ENCODE results near the gene NAIF1. TPM values are rescaled to one million over a fixed set of nuclear protein-coding genes. Genes with fewer than 3 reads are reported as not detected.

The NAIF1 gene
- polyA plus RNA-seq, 2 of the 4 experiments (the other 2 are of a cell fraction): 6.0 to 7.5 TPM

GRCh38 chr9:128027705-128028104 lies 39.4 kb downstream of the NAIF1 start (continued):
- no peak for TF ChIP-seq CTCF (IDR thresholded peaks at IDR 0.05)
- no peak for TF ChIP-seq SREBF2 (IDR thresholded peaks at IDR 0.05)
- TF ChIP-seq HOXA7 (CRISPR knock-in tag; IDR thresholded peaks at IDR 0.05): no peak
- TF ChIP-seq ELK1 (IDR thresholded peaks at IDR 0.05; ENCODE audit: low read depth, low read length): no peak
- TF ChIP-seq HDAC2 (IDR thresholded peaks at IDR 0.05): no peak
- TF ChIP-seq MAZ (IDR thresholded peaks at IDR 0.05; ENCODE audit: borderline replicate concordance, low read depth, low read length): no peak

- DNase-seq (ENCODE audit: low read depth in 1 of 2, low spot score in 1 of 2) (peak in 1 of 2 experiments; percentile 42), FAIRE-seq (no peak), ATAC-seq (peak; percentile 59 to 63)
- Histone ChIP-seq H3K4me3 (no peak overlapping the region), H3K4me2 (no peak overlapping the region), H3K4me1 (peaks cover 21% of the 10 kb centered on the region), H3K27ac (peak overlapping the region; percentile 47 to 77; a peak in 5 of 6 replicates), H3K9me3 (no peaks in the 10 kb centered on the region)
- 64% methylated on average over 11 of the region's 11 CpGs for WGBS (ENCODE audit: missing lambda C conversion rate)
- CTCF ChIA-PET: interaction anchor here (0.9 to 29.7 kb wide), 11 partner anchors 6 to 91 kb away, joined by 3 to 827 read pairs (median 5); partner anchors contain the start of genes DPM2, EEIG1 and PIP5KL1
- TF ChIP-seq MYC (IDR thresholded peaks at IDR 0.05; ENCODE audit: borderline replicate concordance, low read length) (no peak), KDM1A (IDR thresholded peaks at IDR 0.05; ENCODE audit: low read depth) (0 out of 2 replicates have a peak, but pooled peaks have one; percentile 9), KDM5A (IDR thresholded peaks at IDR 0.05) (no peak), RCOR1 (IDR thresholded peaks at IDR 0.05; ENCODE audit: low read depth, low read length) (no peak), JUN (IDR thresholded peaks at IDR 0.05) (no peak), HOXB13 (CRISPR knock-in tag; IDR thresholded peaks at IDR 0.05; ENCODE audit: low read depth) (no peak), HEYL (CRISPR knock-in tag; IDR thresholded peaks at IDR 0.05) (no peak), ZFP36 (IDR thresholded peaks at IDR 0.05; ENCODE audit: borderline replicate concordance, partially characterized antibody) (peak; percentile 46), TFCP2L1 (CRISPR knock-in tag; IDR thresholded peaks at IDR 0.05) (no peak), ESRRA (IDR thresholded peaks at IDR 0.05; ENCODE audit: borderline replicate concordance, low read length) (no peak), GATA3 (IDR thresholded peaks at IDR 0.05; ENCODE audit: borderline replicate concordance) (no peak), POLR2A (IDR thresholded peaks at IDR 0.05; ENCODE audit: low read length) (no peak), EHMT2 (IDR thresholded peaks at IDR 0.05; ENCODE audit: low read depth) (no peak), E2F6 (IDR thresholded peaks at IDR 0.05; ENCODE audit: borderline replicate concordance, low read depth) (no peak)
- POLR2A ChIA-PET: no interaction called here
Observed at GRCh38 chr9:128026773-128027541, 40.2 kb downstream of the NAIF1 start.

- H3K9me3 ChIP-seq: no peaks in the 10 kb centered on the region
- FAIRE-seq (no peak), ATAC-seq (no peak; a peak in 1 of 6 replicates), DNase-seq (ENCODE audit: low read depth in 1 of 2, low spot score in 1 of 2) (no peak)
- peak overlapping the region; percentile 47 to 77; a peak in 5 of 6 replicates for H3K27ac ChIP-seq
- no peak overlapping the region for H3K4me2 ChIP-seq
- peaks cover 23% of the 10 kb centered on the region for H3K4me1 ChIP-seq
- ChIA-PET CTCF (interaction anchor here (0.8 to 29.7 kb wide), 9 partner anchors 6 to 92 kb away, joined by 3 to 827 read pairs (median 5); partner anchors contain the start of genes DPM2 and PIP5KL1), POLR2A (no interaction called here)
- 84% methylated on average over 12 of the region's 12 CpGs for WGBS (ENCODE audit: missing lambda C conversion rate)
- TF ChIP-seq CTCF (IDR thresholded peaks at IDR 0.05) (no peak), RCOR1 (IDR thresholded peaks at IDR 0.05; ENCODE audit: low read depth, low read length) (no peak), CBX2 (IDR thresholded peaks at IDR 0.05; ENCODE audit: borderline replicate concordance, low read depth) (no peak), EP300 (IDR thresholded peaks at IDR 0.05) (no peak), ZNF302 (CRISPR knock-in tag; IDR thresholded peaks at IDR 0.05) (no peak), KDM1A (IDR thresholded peaks at IDR 0.05; ENCODE audit: low read depth) (0 out of 2 replicates have a peak, but pooled peaks have one; percentile 12), ELK1 (IDR thresholded peaks at IDR 0.05; ENCODE audit: low read depth, low read length) (no peak), ZFP36 (IDR thresholded peaks at IDR 0.05; ENCODE audit: borderline replicate concordance, partially characterized antibody) (peak; percentile 67), MYC (IDR thresholded peaks at IDR 0.05; ENCODE audit: borderline replicate concordance, low read length) (no peak), RARB (CRISPR knock-in tag; IDR thresholded peaks at IDR 0.05) (no peak), MAX (IDR thresholded peaks at IDR 0.05) (no peak), EHMT2 (IDR thresholded peaks at IDR 0.05; ENCODE audit: low read depth) (no peak), ZC3H11A (IDR thresholded peaks at IDR 0.05) (no peak)
- no peak overlapping the region for H3K4me3 ChIP-seq
Observed at GRCh38 chr9:128026255-128026772, 40.8 kb downstream of the NAIF1 start.

All from A549 (cell line).